DND-41 (cell line): ENCODE measurements around the gene INKA2.

Experiments
- ATAC-seq: fragments of 200-7000 bp; cut with Tn5 transposase; 3 replicates; pipeline ENCODE4 v1.9.1; 2021; ENCODE audit warnings: low read depth; ENCODE audit not compliant: insufficient read depth
- DNase-seq: peaks from one replicate; pipeline ENCODE4 v3.0.0-alpha.2; 2020
- H2AFZ ChIP-seq: 2 replicates; pipeline ENCODE4 v1.6.0; 2012; ENCODE audit warnings: low read depth, low read length
- H3K27ac ChIP-seq: 2 replicates; pipeline ENCODE4 v1.5.1; 2012; ENCODE audit warnings: low read length, inconsistent platforms
- H3K27me3 ChIP-seq: fragments of 200-600 bp; sonication (generic); 2 replicates; pipeline ENCODE4 v1.6.0; 2012; ENCODE audit warnings: low read length, mild to moderate bottlenecking, inconsistent platforms; ENCODE audit not compliant: insufficient read depth, poor library complexity
- H3K36me3 ChIP-seq: 2 replicates; pipeline ENCODE4 v1.5.1; 2012; ENCODE audit warnings: low read length, inconsistent platforms; ENCODE audit not compliant: insufficient read depth
- H3K4me1 ChIP-seq: 2 replicates; pipeline ENCODE4 v1.5.1; 2012; ENCODE audit warnings: mild to moderate bottlenecking, low read length; ENCODE audit not compliant: insufficient read depth
- H3K4me2 ChIP-seq: 2 replicates; pipeline ENCODE4 v1.6.0; 2012; ENCODE audit warnings: mild to moderate bottlenecking, moderate library complexity, low read length, inconsistent platforms; ENCODE audit not compliant: insufficient read depth
- H3K4me3 ChIP-seq, 2 experiments: fragments of 200-600 bp in 1 of 2; shearing (Covaris generic) in 1 of 2; 2 replicates each; pipeline ENCODE4 v1.5.1; 2012 to 2016; ENCODE audit warnings: inconsistent platforms in 2 of 2, low read length in 2 of 2, mild to moderate bottlenecking in 2 of 2, low read depth in 1 of 2, moderate library complexity in 1 of 2
- H3K79me2 ChIP-seq: 2 replicates; pipeline ENCODE4 v1.6.0; 2012; ENCODE audit warnings: low read length, inconsistent platforms; ENCODE audit not compliant: insufficient read depth
- H3K9ac ChIP-seq: 2 replicates; pipeline ENCODE4 v1.6.0; 2012; ENCODE audit warnings: low read depth, mild to moderate bottlenecking, inconsistent platforms, low read length, moderate library complexity
- H3K9me3 ChIP-seq: 2 replicates; pipeline ENCODE4 v1.5.1; 2012; ENCODE audit warnings: low read length, moderate library complexity, mild to moderate bottlenecking, inconsistent platforms; ENCODE audit not compliant: insufficient read depth, severe bottlenecking
- H4K20me1 ChIP-seq: 2 replicates; pipeline ENCODE4 v1.6.0; 2012; ENCODE audit warnings: low read length; ENCODE audit not compliant: insufficient read depth
- EZH2 ChIP-seq: IDR thresholded peaks from 3 replicates; pipeline ENCODE4 v1.6.1; 2012; ENCODE audit warnings: borderline replicate concordance, low read depth, mild to moderate bottlenecking, moderate library complexity, low read length, inconsistent platforms; ENCODE audit not compliant: severe bottlenecking
- TF ChIP-seq, protein P1 (sequence below): IDR thresholded peaks from 2 replicates; pipeline ENCODE4 v1.5.1; 2012; ENCODE audit warnings: borderline replicate concordance, low read length, moderate library complexity, mild to moderate bottlenecking; ENCODE audit not compliant: poor library complexity, severe bottlenecking; ENCODE audit errors: extremely low read depth

INKA2 gene

GRCh38 chr1:111776861-111777260 is 37.7 kb upstream of the INKA2 start:
- Histone ChIP-seq H3K27ac (no peak overlapping the region), H4K20me1 (no peaks in the 10 kb centered on the region; the same call in 1 of the 2 replicates), H3K4me3 (no peak overlapping the region), H3K9me3 (no peaks in the 10 kb centered on the region), H3K79me2 (no peaks in the 10 kb centered on the region), H3K4me1 (no peaks in the 10 kb centered on the region), H3K4me2 (no peak overlapping the region), H3K27me3 (peaks cover under 1% of the 10 kb centered on the region), H2AFZ (no peak overlapping the region), H3K36me3 (no peaks in the 10 kb centered on the region), H3K9ac (no peak overlapping the region)
- TF ChIP-seq EZH2 = no peak
- TF ChIP-seq, protein P1, sequence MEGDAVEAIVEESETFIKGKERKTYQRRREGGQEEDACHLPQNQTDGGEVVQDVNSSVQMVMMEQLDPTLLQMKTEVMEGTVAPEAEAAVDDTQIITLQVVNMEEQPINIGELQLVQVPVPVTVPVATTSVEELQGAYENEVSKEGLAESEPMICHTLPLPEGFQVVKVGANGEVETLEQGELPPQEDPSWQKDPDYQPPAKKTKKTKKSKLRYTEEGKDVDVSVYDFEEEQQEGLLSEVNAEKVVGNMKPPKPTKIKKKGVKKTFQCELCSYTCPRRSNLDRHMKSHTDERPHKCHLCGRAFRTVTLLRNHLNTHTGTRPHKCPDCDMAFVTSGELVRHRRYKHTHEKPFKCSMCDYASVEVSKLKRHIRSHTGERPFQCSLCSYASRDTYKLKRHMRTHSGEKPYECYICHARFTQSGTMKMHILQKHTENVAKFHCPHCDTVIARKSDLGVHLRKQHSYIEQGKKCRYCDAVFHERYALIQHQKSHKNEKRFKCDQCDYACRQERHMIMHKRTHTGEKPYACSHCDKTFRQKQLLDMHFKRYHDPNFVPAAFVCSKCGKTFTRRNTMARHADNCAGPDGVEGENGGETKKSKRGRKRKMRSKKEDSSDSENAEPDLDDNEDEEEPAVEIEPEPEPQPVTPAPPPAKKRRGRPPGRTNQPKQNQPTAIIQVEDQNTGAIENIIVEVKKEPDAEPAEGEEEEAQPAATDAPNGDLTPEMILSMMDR = no peak
- no peak for ATAC-seq
- no peak for DNase-seq

DNA sequence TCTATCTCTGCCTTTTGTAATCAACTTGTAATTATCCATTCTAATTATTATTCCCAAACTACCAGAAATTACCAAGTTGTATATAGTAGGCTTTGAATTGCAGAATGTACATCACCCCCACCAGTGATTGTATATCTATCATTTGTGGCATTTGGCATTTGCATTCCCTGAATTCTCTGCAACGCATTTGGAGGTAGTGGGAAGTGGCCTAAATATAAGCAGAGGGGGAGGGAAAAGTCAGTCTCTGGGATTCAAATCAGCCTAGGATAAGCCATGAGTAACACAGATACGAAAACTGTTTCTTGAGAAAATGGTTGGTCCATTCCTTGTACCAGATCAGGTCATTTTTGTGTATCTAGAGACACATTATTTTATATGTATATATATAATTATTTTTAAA is 37.2 kb upstream of the INKA2 start:
- no peak overlapping the region for H3K4me3 ChIP-seq
- no peak for ATAC-seq
- no peaks in the 10 kb centered on the region for H3K79me2 ChIP-seq
- H3K9ac ChIP-seq = no peak overlapping the region
- no peaks in the 10 kb centered on the region for H3K9me3 ChIP-seq
- no peaks in the 10 kb centered on the region; the same call in 1 of the 2 replicates for H4K20me1 ChIP-seq
- H3K36me3 ChIP-seq = no peaks in the 10 kb centered on the region
- no peak overlapping the region for H3K27ac ChIP-seq
- DNase-seq = no peak
- TF ChIP-seq, protein P1 = no peak
- no peak overlapping the region for H3K4me2 ChIP-seq
- H3K4me1 ChIP-seq = no peaks in the 10 kb centered on the region
- H2AFZ ChIP-seq = no peak overlapping the region
- H3K27me3 ChIP-seq = no peaks in the 10 kb centered on the region

DNA sequence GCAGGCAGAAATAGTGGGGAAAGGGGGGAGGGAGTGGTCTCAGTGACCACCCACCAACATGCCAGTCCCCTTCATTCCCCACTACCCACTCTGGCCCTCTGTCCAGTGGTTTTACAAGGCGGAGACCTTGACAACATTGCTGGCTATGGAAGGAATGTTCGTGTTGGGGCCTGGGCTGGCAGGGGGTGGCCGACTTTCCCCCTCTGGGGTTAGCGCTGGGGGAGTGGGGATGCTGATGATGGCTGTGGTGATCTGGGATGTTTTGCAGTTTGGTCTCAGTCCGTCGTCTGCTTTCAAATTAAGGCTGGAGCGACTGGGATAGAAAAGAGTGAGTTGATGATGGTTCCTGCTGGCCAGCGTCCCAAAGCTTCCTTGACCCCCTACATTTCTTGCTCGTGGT is 36.8 kb upstream of the INKA2 start:
- no peak overlapping the region for H3K4me2 ChIP-seq
- ATAC-seq (no peak), DNase-seq (no peak)
- no peak overlapping the region for H2AFZ ChIP-seq
- H3K27ac ChIP-seq = no peak overlapping the region
- H3K79me2 ChIP-seq = no peaks in the 10 kb centered on the region
- no peak for TF ChIP-seq EZH2
- TF ChIP-seq, protein P1 = no peak
- no peak overlapping the region for H3K9ac ChIP-seq
- no peak overlapping the region for H3K4me3 ChIP-seq
- H3K9me3 ChIP-seq = no peaks in the 10 kb centered on the region
- H3K4me1 ChIP-seq = no peaks in the 10 kb centered on the region
- H3K36me3 ChIP-seq = no peaks in the 10 kb centered on the region
- no peaks in the 10 kb centered on the region for H3K27me3 ChIP-seq
- H4K20me1 ChIP-seq = no peaks in the 10 kb centered on the region; the same call in 1 of the 2 replicates

DNA sequence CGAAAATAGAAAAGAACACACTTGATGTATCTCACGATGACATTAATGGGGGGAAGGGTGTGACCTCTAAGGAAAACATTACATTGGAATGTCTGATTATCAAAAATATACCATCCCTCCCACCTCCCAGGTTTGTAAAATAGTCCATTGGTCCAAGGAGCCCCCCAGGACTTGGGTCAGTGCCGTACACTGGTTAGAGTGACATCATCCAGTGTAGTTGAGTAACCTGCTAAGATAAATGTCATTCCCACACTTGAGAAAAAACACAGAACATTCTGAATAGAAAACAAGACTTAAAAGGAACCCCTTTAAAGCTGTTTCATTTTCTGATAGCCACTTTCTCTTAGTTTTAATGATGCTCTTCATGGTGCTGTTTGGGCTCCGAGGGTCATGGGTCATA is 31.7 kb upstream of the INKA2 start:
- H3K36me3 ChIP-seq = peaks cover 46% of the 10 kb centered on the region
- H3K9me3 ChIP-seq = no peaks in the 10 kb centered on the region
- no peak overlapping the region for H3K4me2 ChIP-seq
- peaks cover 13% of the 10 kb centered on the region; the same call in 1 of the 2 replicates for H4K20me1 ChIP-seq
- DNase-seq (no peak), ATAC-seq (no peak)
- H3K4me3 ChIP-seq = no peak overlapping the region
- H2AFZ ChIP-seq = no peak overlapping the region
- H3K79me2 ChIP-seq = peaks cover 14% of the 10 kb centered on the region; the same call in 1 of the 2 replicates
- no peaks in the 10 kb centered on the region for H3K27me3 ChIP-seq
- H3K4me1 ChIP-seq = no peaks in the 10 kb centered on the region
- no peak overlapping the region for H3K9ac ChIP-seq
- H3K27ac ChIP-seq = no peak overlapping the region
- TF ChIP-seq, protein P1 = no peak
- no peak for TF ChIP-seq EZH2
